HEK293 (cell line): ENCODE data around the gene ABI3BP.

Source experiments
- CTCF ChIA-PET: fragments of 350-600 bp; formaldehyde crosslinking; extraction: SDS; loops from one replicate; lab custom pipeline; 2021; ENCODE audit warnings: antibody characterized with exemption; lab: Yijun Ruan, JAX
- POLR2A ChIA-PET: fragments of 300-600 bp; formaldehyde crosslinking; extraction: SDS; loops from one replicate; lab custom pipeline; 2020; ENCODE audit warnings: antibody characterized with exemption, inconsistent platforms; lab: Yijun Ruan, JAX
- H3K27ac ChIP-seq: fragments of 200-500 bp; sonication (Bioruptor generic); 2 replicates; pipeline ENCODE4 v1.5.1; 2014; ENCODE audit warnings: low read depth, low read length, control low read depth, inconsistent platforms; ENCODE audit errors: extremely low read depth
- H3K36me3 ChIP-seq, 2 experiments: fragments of 200-500 bp in 1 of 2; sonication (Bioruptor generic) in 1 of 2; 1 replicate in 1 of 2; 2 replicates in 1 of 2; pipeline ENCODE4 v1.5.1; 2014 to 2017; ENCODE audit warnings: inconsistent platforms in 2 of 2, low read length in 2 of 2; ENCODE audit not compliant: control insufficient read depth in 2 of 2, insufficient read depth in 1 of 2
- H3K4me1 ChIP-seq: fragments of 200-500 bp; sonication (Bioruptor generic); 2 replicates; pipeline ENCODE4 v1.5.1; 2014; ENCODE audit warnings: mild to moderate bottlenecking, low read length, inconsistent platforms; ENCODE audit not compliant: control insufficient read depth, insufficient read depth
- H3K4me3 ChIP-seq: 2 replicates; pipeline ENCODE4 v1.5.1; 2011; ENCODE audit warnings: low read depth, mild to moderate bottlenecking, control low read depth, low read length, moderate library complexity
- H3K9me3 ChIP-seq: fragments of 200-500 bp; sonication (Bioruptor generic); 2 replicates; pipeline ENCODE4 v1.5.1; 2014; ENCODE audit warnings: low read depth, low read length, inconsistent platforms; ENCODE audit not compliant: control insufficient read depth, insufficient read depth
- GFI1B ChIP-seq: fragments of 450-650 bp; formaldehyde crosslinking; IDR thresholded peaks from 2 replicates; pipeline ENCODE4 v1.5.1; 2016; ENCODE audit warnings: missing biosample characterization, missing genetic modification characterization
- GLIS1 ChIP-seq: fragments of 450-650 bp; formaldehyde crosslinking; IDR thresholded peaks from 2 replicates; pipeline ENCODE4 v1.5.1; 2016; ENCODE audit warnings: missing biosample characterization, missing genetic modification characterization
- HOXD13 ChIP-seq: sonication (generic); formaldehyde crosslinking; IDR thresholded peaks from 2 replicates; pipeline ENCODE4 v1.8.0; 2022; ENCODE audit warnings: missing genetic modification reagents, borderline replicate concordance
- IKZF3 ChIP-seq: fragments of 450-650 bp; IDR thresholded peaks from 2 replicates; pipeline ENCODE4 v1.5.0; 2018; ENCODE audit warnings: missing biosample characterization, mild to moderate bottlenecking, missing genetic modification characterization, moderate library complexity
- KLF10 ChIP-seq: fragments of 450-650 bp; IDR thresholded peaks from 2 replicates; pipeline ENCODE4 v1.5.1; 2018; ENCODE audit warnings: missing biosample characterization, mild to moderate bottlenecking, missing genetic modification characterization
- KLF16 ChIP-seq: fragments of 450-650 bp; formaldehyde crosslinking; IDR thresholded peaks from 2 replicates; pipeline ENCODE4 v1.5.1; 2017; ENCODE audit warnings: missing biosample characterization, missing genetic modification characterization
- KLF7 ChIP-seq: fragments of 450-650 bp; formaldehyde crosslinking; IDR thresholded peaks from 2 replicates; pipeline ENCODE4 v1.5.1; 2016; ENCODE audit warnings: missing biosample characterization, missing genetic modification characterization, borderline replicate concordance
- TRIM28 ChIP-seq: IDR thresholded peaks from 2 replicates; pipeline ENCODE4 v1.6.1; 2011; ENCODE audit warnings: low read length, control low read depth, borderline replicate concordance
- ZBTB48 ChIP-seq: fragments of 450-650 bp; formaldehyde crosslinking; IDR thresholded peaks from 2 replicates; pipeline ENCODE4 v1.5.1; 2016; ENCODE audit warnings: missing biosample characterization, missing genetic modification characterization
- ZNF138 ChIP-seq: fragments of 450-650 bp; formaldehyde crosslinking; IDR thresholded peaks from 2 replicates; pipeline ENCODE4 v1.5.1; 2016; ENCODE audit warnings: missing biosample characterization, missing genetic modification characterization, borderline replicate concordance
- ZNF155 ChIP-seq: fragments of 450-650 bp; formaldehyde crosslinking; IDR thresholded peaks from 2 replicates; pipeline ENCODE4 v1.5.1; 2016; ENCODE audit warnings: missing biosample characterization, missing genetic modification characterization
- ZNF202 ChIP-seq: fragments of 450-650 bp; formaldehyde crosslinking; IDR thresholded peaks from 2 replicates; pipeline ENCODE4 v1.5.1; 2016; ENCODE audit warnings: missing biosample characterization, missing genetic modification characterization, borderline replicate concordance
- ZNF24 ChIP-seq: fragments of 450-650 bp; formaldehyde crosslinking; IDR thresholded peaks from 2 replicates; pipeline ENCODE4 v1.5.1; 2016; ENCODE audit warnings: missing biosample characterization, missing genetic modification characterization
- ZNF266 ChIP-seq: fragments of 450-650 bp; formaldehyde crosslinking; IDR thresholded peaks from 2 replicates; pipeline ENCODE4 v1.5.1; 2016; ENCODE audit warnings: missing biosample characterization, missing genetic modification characterization, low read depth
- ZNF311 ChIP-seq: fragments of 450-650 bp; formaldehyde crosslinking; IDR thresholded peaks from 2 replicates; pipeline ENCODE4 v1.5.1; 2017; ENCODE audit warnings: missing biosample characterization, missing genetic modification characterization, borderline replicate concordance
- ZNF335 ChIP-seq: fragments of 450-650 bp; formaldehyde crosslinking; conservative IDR thresholded peaks from 2 replicates; pipeline ENCODE4 v1.5.1; 2016; ENCODE audit warnings: missing biosample characterization, missing genetic modification characterization
- ZNF350 ChIP-seq: fragments of 450-650 bp; formaldehyde crosslinking; IDR thresholded peaks from 2 replicates; pipeline ENCODE4 v1.5.0; 2017; ENCODE audit warnings: missing biosample characterization, mild to moderate bottlenecking, missing genetic modification characterization
- ZNF354C ChIP-seq: fragments of 450-650 bp; formaldehyde crosslinking; IDR thresholded peaks from 2 replicates; pipeline ENCODE4 v1.5.1; 2016; ENCODE audit warnings: missing biosample characterization, missing genetic modification characterization, low read depth, borderline replicate concordance
- ZNF416 ChIP-seq: fragments of 450-650 bp; formaldehyde crosslinking; IDR thresholded peaks from 2 replicates; pipeline ENCODE4 v1.5.1; 2016; ENCODE audit warnings: missing biosample characterization, missing genetic modification characterization
- ZNF529 ChIP-seq: fragments of 450-650 bp; formaldehyde crosslinking; IDR thresholded peaks from 2 replicates; pipeline ENCODE4 v1.5.1; 2017; ENCODE audit warnings: missing genetic modification characterization, missing biosample characterization; ENCODE audit not compliant: insufficient replicate concordance
- ZNF544 ChIP-seq: fragments of 450-650 bp; formaldehyde crosslinking; IDR thresholded peaks from 2 replicates; pipeline ENCODE4 v1.5.0; 2017; ENCODE audit warnings: missing biosample characterization, missing genetic modification characterization
- ZNF548 ChIP-seq: fragments of 450-650 bp; formaldehyde crosslinking; IDR thresholded peaks from 2 replicates; pipeline ENCODE4 v1.5.1; 2016; ENCODE audit warnings: missing biosample characterization, missing genetic modification characterization
- ZNF549 ChIP-seq: fragments of 450-650 bp; IDR thresholded peaks from 2 replicates; pipeline ENCODE4 v1.5.1; 2018; ENCODE audit warnings: missing biosample characterization, missing genetic modification characterization, mild to moderate bottlenecking, inconsistent platforms, moderate library complexity
- ZNF555 ChIP-seq: fragments of 450-650 bp; formaldehyde crosslinking; conservative IDR thresholded peaks from 2 replicates; pipeline ENCODE4 v1.5.1; 2017; ENCODE audit warnings: missing biosample characterization, mild to moderate bottlenecking, missing genetic modification characterization, inconsistent platforms
- ZNF596 ChIP-seq: fragments of 450-650 bp; IDR thresholded peaks from 2 replicates; pipeline ENCODE4 v1.5.0; 2018; ENCODE audit warnings: missing biosample characterization, mild to moderate bottlenecking, missing genetic modification characterization, moderate library complexity
- ZNF624 ChIP-seq: fragments of 450-650 bp; formaldehyde crosslinking; IDR thresholded peaks from 2 replicates; pipeline ENCODE4 v1.5.1; 2017; ENCODE audit warnings: missing biosample characterization, missing genetic modification characterization
- ZNF664 ChIP-seq: fragments of 450-650 bp; formaldehyde crosslinking; IDR thresholded peaks from 2 replicates; pipeline ENCODE4 v1.5.1; 2016; ENCODE audit warnings: missing biosample characterization, missing genetic modification characterization
- ZNF768 ChIP-seq: fragments of 450-650 bp; formaldehyde crosslinking; IDR thresholded peaks from 2 replicates; pipeline ENCODE4 v1.5.1; 2018; ENCODE audit warnings: missing biosample characterization, mild to moderate bottlenecking, missing genetic modification characterization
- ZNF791 ChIP-seq: fragments of 450-650 bp; formaldehyde crosslinking; IDR thresholded peaks from 2 replicates; pipeline ENCODE4 v1.5.1; 2016; ENCODE audit warnings: missing biosample characterization, missing genetic modification characterization
- TF ChIP-seq, protein P1 (sequence below): fragments of 450-650 bp; formaldehyde crosslinking; IDR thresholded peaks from 2 replicates; pipeline ENCODE4 v1.5.1; 2016; ENCODE audit warnings: missing biosample characterization, missing genetic modification characterization
- TF ChIP-seq, protein P2 (sequence below): fragments of 450-650 bp; formaldehyde crosslinking; IDR thresholded peaks from 2 replicates; pipeline ENCODE4 v1.5.1; 2017; ENCODE audit warnings: missing biosample characterization, missing genetic modification characterization
- TF ChIP-seq, protein P3 (sequence below): fragments of 450-650 bp; formaldehyde crosslinking; IDR thresholded peaks from 2 replicates; pipeline ENCODE4 v1.5.1; 2016; ENCODE audit warnings: missing biosample characterization, missing genetic modification characterization, low read depth

The ABI3BP gene

DNA sequence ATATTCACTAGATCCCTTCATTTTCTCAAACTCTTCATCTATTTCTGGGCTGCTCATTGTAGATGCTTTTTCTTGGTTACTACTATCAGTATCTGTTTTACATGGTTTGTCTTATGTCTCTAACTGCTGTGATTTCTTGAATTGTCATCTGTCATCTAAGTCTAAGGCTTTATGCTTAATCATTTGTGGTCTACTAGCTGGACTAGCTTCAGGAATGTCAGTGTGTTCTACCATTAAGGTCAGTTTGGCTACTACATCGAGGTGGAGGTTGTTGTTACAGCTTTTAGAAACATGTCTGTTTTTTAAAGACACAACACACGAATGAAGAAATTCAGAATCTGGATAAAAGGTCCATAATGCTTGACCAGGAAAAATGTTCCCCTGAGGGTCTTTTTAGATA is 82.2 kb downstream of the ABI3BP start:
- no peak overlapping the region for H3K4me3 ChIP-seq
- no peaks in the 10 kb centered on the region for H3K4me1 ChIP-seq
- no peaks in the 10 kb centered on the region for H3K9me3 ChIP-seq
- CTCF ChIA-PET = no interaction called here
- H3K36me3 ChIP-seq = no peaks in the 10 kb centered on the region
- H3K27ac ChIP-seq = no peak overlapping the region
- POLR2A ChIA-PET = no interaction called here
- TF ChIP-seq, protein P1, sequence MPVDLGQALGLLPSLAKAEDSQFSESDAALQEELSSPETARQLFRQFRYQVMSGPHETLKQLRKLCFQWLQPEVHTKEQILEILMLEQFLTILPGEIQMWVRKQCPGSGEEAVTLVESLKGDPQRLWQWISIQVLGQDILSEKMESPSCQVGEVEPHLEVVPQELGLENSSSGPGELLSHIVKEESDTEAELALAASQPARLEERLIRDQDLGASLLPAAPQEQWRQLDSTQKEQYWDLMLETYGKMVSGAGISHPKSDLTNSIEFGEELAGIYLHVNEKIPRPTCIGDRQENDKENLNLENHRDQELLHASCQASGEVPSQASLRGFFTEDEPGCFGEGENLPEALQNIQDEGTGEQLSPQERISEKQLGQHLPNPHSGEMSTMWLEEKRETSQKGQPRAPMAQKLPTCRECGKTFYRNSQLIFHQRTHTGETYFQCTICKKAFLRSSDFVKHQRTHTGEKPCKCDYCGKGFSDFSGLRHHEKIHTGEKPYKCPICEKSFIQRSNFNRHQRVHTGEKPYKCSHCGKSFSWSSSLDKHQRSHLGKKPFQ (tag by site-specific recombination) = no peak
- TF ChIP-seq ZNF202 (tag by site-specific recombination) (no peak), KLF16 (no peak), ZNF335 (tag by site-specific recombination) (no peak), ZNF664 (tag by site-specific recombination) (no peak), ZBTB48 (tag by site-specific recombination) (no peak), ZNF416 (tag by site-specific recombination) (no peak), ZNF596 (tag by site-specific recombination) (no peak), ZNF354C (tag by site-specific recombination) (no peak), ZNF791 (tag by site-specific recombination) (no peak), KLF10 (no peak), ZNF24 (tag by site-specific recombination) (no peak), ZNF548 (no peak), TRIM28 (no peak), ZNF555 (tag by site-specific recombination) (no peak), KLF7 (tag by site-specific recombination) (no peak), GLIS1 (tag by site-specific recombination) (no peak)
- TF ChIP-seq, protein P2, sequence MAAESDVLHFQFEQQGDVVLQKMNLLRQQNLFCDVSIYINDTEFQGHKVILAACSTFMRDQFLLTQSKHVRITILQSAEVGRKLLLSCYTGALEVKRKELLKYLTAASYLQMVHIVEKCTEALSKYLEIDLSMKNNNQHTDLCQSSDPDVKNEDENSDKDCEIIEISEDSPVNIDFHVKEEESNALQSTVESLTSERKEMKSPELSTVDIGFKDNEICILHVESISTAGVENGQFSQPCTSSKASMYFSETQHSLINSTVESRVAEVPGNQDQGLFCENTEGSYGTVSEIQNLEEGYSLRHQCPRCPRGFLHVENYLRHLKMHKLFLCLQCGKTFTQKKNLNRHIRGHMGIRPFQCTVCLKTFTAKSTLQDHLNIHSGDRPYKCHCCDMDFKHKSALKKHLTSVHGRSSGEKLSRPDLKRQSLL (tag by site-specific recombination) = no peak
- TF ChIP-seq, protein P3, sequence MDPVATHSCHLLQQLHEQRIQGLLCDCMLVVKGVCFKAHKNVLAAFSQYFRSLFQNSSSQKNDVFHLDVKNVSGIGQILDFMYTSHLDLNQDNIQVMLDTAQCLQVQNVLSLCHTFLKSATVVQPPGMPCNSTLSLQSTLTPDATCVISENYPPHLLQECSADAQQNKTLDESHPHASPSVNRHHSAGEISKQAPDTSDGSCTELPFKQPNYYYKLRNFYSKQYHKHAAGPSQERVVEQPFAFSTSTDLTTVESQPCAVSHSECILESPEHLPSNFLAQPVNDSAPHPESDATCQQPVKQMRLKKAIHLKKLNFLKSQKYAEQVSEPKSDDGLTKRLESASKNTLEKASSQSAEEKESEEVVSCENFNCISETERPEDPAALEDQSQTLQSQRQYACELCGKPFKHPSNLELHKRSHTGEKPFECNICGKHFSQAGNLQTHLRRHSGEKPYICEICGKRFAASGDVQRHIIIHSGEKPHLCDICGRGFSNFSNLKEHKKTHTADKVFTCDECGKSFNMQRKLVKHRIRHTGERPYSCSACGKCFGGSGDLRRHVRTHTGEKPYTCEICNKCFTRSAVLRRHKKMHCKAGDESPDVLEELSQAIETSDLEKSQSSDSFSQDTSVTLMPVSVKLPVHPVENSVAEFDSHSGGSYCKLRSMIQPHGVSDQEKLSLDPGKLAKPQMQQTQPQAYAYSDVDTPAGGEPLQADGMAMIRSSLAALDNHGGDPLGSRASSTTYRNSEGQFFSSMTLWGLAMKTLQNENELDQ (tag by site-specific recombination) = no peak

DNA sequence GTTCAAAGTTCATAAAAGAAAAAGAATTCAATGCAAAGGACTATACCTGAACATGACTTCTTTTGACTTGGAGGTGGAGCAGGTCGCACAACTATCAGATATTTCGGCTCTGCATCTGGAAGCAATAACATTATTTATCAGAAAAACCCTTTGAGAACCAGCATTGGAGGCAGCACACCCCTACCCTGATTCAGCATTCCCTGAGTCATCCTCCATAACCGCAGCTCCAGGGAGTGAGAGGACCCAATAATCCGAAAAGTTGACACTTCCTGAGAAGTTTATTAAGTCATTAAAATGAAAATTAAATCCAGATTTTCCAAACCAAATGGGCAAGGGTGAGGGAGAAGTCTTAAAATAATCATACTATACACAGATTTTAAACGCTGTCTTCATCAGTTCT is 90.6 kb downstream of the ABI3BP start:
- CTCF ChIA-PET = no interaction called here
- TF ChIP-seq ZNF529 (tag by site-specific recombination) (no peak), GFI1B (tag by site-specific recombination) (no peak), ZNF350 (tag by site-specific recombination) (no peak), ZNF664 (tag by site-specific recombination) (no peak), ZNF266 (tag by site-specific recombination) (no peak), ZNF138 (tag by site-specific recombination) (no peak), HOXD13 (CRISPR knock-in tag) (no peak), ZNF624 (tag by site-specific recombination) (no peak), ZNF155 (no peak), IKZF3 (tag by site-specific recombination) (no peak), ZNF768 (tag by site-specific recombination) (no peak), ZNF311 (no peak), ZNF549 (tag by site-specific recombination) (no peak), ZNF544 (tag by site-specific recombination) (no peak)

More for the DNA sequence above, 90.6 kb downstream of the ABI3BP start:
- Histone ChIP-seq H3K27ac (no peak overlapping the region), H3K4me1 (no peaks in the 10 kb centered on the region), H3K4me3 (no peak overlapping the region), H3K9me3 (no peaks in the 10 kb centered on the region), H3K36me3 (no peaks in the 10 kb centered on the region)
- POLR2A ChIA-PET = no interaction called here
